IPS-18a (cell line): Measurements from ENCODE around the gene SFTPD.
"Not testable (repeated sequence)": the region's sequence is repeated elsewhere in the genome, so short reads cannot be mapped to it uniquely, and the experiment has no call there.

ENCODE experiments used
- H3K27ac ChIP-seq: one replicate; pipeline ENCODE4 v1.5.1; 2013; ENCODE audit warnings: low read length
- H3K27me3 ChIP-seq: one replicate; pipeline ENCODE4 v1.6.1; 2013; ENCODE audit warnings: mild to moderate bottlenecking, low read length; ENCODE audit not compliant: control insufficient read depth, insufficient read depth
- H3K36me3 ChIP-seq: one replicate; pipeline ENCODE4 v1.6.1; 2013; ENCODE audit warnings: low read depth, low read length; ENCODE audit not compliant: control insufficient read depth
- H3K4me1 ChIP-seq: one replicate; pipeline ENCODE4 v1.6.1; 2013; ENCODE audit warnings: low read depth, low read length; ENCODE audit not compliant: control insufficient read depth
- H3K4me3 ChIP-seq: one replicate; pipeline ENCODE4 v1.5.1; 2013; ENCODE audit warnings: low read length
- H3K9ac ChIP-seq: one replicate; pipeline ENCODE4 v1.6.1; 2013; ENCODE audit warnings: mild to moderate bottlenecking, low read length, moderate library complexity
- H3K9me3 ChIP-seq: one replicate; pipeline ENCODE4 v1.6.1; 2013; ENCODE audit warnings: low read depth, low read length; ENCODE audit not compliant: control insufficient read depth

Gene SFTPD

DNA sequence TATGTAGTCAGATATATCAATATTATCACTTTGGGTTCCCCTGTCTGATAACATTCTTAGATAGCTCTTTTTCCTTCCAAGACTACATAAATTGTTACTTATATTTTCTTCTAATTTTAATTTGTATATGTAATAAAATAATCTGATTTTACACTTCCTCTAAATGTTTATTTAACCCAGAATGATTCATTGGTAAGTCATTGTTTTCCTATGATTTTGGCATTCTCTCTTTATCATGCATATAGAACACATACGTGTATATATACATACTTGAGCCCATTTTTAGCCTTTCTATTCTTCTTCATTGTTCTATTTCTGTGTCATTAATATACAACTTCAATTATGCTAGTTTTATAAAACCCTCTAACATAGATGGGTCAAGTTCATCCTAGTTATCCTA, 16.6 kb downstream of the SFTPD start:
- no peak overlapping the region for H3K27ac ChIP-seq
- H3K36me3 ChIP-seq = no peaks in the 10 kb centered on the region
- no peaks in the 10 kb centered on the region for H3K4me1 ChIP-seq
- H3K9ac ChIP-seq = no peak overlapping the region
- H3K4me3 ChIP-seq = no peak overlapping the region
- no peaks in the 10 kb centered on the region for H3K9me3 ChIP-seq
- H3K27me3 ChIP-seq = peaks cover 18% of the 10 kb centered on the region

DNA sequence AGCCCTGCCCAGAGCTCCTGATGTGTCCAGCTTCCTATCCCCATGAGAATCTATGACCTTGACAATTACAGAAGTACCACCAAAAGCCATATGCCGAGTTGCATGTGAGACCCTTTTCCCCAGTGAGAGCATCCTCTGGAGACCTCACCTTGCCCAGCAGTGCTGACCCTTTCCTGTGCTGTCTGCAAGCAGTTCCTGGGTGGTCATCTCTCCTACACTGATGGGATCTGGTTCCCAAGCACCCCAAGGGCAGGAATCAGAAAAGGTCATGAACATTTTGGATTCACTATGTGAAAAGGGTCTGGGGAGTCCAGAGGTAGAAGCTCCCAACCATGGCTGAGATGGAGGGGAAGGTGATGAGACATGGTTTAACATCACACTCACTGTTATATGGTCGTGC, 18.2 kb downstream of the SFTPD start:
- H3K27me3 ChIP-seq = peaks cover 18% of the 10 kb centered on the region
- no peaks in the 10 kb centered on the region for H3K36me3 ChIP-seq
- no peak overlapping the region for H3K27ac ChIP-seq
- no peak overlapping the region for H3K4me3 ChIP-seq
- no peak overlapping the region for H3K9ac ChIP-seq
- no peaks in the 10 kb centered on the region for H3K4me1 ChIP-seq
- H3K9me3 ChIP-seq = no peaks in the 10 kb centered on the region

DNA sequence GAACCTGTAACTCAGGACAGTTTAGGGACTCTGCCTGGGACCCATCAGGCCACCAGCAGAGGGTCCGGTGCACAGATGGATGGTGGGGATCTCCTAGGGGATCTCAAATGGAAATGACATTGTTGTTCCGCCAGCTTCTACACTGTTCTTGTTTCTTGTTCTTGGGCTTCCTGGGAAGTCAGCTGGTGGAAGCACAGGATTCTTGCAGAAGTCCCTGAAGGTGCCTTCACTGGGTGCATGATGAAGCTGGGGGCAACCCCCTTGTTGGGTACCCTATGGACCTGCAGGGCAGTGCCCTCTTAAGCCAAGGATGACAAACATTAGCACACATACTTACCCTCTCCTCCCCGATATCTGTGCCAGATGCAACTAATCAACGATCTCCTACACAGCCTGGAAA, 18.6 kb downstream of the SFTPD start:
- no peak overlapping the region for H3K27ac ChIP-seq
- H3K4me1 ChIP-seq = no peaks in the 10 kb centered on the region
- H3K9me3 ChIP-seq = no peaks in the 10 kb centered on the region
- H3K4me3 ChIP-seq = no peak overlapping the region
- H3K9ac ChIP-seq = no peak overlapping the region
- H3K36me3 ChIP-seq = no peaks in the 10 kb centered on the region
- peaks cover 18% of the 10 kb centered on the region for H3K27me3 ChIP-seq

DNA sequence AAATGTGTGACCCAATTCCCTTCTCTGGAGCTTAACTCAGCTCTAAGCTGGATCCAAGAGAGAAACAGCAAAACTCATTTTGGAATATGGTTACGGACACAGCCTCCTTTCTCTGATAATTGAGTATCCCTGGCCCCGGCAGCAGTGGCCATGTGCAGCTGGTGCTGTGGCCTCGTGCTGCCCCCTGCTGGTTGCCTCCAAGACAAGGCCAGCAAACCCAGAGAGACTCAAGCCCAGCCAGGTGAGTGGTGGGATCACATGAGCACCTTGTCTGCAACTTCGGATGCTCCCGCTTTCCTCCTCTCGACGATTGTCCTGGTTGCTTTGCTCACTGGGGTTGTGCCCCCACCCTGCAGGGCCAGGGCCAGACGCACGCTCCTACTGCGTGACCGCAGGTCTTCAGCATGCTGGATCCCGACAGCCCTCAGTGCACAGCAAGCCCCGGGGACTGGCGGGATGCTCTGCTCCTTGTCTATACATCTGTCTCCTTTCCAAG, 19.4 kb downstream of the SFTPD start:
- Histone ChIP-seq H3K36me3 (no peaks in the 10 kb centered on the region), H3K9me3 (no peaks in the 10 kb centered on the region), H3K27me3 (peaks cover 18% of the 10 kb centered on the region), H3K27ac (no peak overlapping the region), H3K4me1 (no peaks in the 10 kb centered on the region), H3K9ac (no peak overlapping the region), H3K4me3 (no peak overlapping the region)

DNA sequence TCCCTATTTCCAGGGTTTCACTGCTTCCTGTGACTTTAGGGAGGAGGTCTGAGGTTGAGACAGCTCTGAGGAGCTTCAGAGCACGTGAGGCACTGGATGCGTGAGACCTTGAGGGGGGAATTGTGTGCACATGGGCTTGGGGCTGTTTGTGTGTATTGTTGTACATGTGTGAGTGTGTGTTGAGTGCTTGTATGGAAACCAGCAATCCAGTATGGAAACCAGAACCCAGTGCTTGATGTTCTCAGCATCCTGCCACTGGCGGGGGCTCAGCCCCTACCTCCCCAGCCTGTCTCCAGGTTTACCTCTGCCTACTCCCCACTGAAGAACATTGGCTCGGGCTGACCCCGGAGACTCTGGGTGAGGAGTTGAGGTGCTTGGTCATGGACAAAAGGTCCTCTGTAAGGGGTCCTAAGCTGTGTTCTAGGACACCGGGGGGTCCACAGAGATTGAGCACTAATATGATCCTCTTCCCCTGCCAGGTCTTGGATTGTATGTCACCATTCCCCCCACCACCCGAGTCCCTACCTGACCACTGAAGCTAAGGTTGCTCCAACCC, 20.8 kb downstream of the SFTPD start:
- Histone ChIP-seq H3K36me3 (no peaks in the 10 kb centered on the region), H3K4me1 (no peaks in the 10 kb centered on the region), H3K27me3 (peaks cover 18% of the 10 kb centered on the region), H3K4me3 (no peak overlapping the region), H3K9me3 (no peaks in the 10 kb centered on the region), H3K9ac (no peak overlapping the region), H3K27ac (no peak overlapping the region)

DNA sequence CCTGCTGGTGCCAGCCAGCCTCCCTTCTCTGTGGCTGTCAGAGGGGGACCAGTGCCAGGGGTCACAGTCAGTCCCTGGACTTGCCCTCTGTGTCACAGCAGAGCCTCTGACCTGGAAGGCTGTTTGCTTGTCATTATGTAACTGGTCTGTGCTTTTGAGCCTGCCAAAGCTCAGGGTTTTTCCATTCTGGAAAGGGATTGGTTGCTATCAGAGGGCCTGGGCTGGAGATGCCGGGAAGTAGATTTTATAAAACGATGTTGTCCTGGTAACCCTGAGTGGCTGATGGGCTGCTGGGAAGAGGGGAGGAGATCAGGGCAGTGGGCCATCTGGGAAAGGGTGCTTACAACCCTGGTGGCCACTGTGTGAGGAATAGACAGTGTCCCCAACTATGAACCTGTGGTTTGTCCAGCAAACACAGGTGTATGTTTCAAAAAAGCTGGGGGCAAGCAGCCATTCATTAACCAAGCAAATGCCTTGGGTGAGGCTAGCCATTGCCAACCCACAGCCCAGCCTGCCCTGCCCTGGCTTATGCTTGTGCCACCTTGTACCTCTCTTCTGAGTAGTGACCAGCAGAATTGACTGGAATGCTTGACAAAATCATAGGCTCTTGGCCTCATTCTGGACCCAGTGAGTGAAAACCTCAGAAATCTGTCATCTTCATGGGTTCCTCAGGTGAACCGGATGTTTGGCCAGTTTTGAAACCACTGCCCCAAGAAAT, 21.6 kb downstream of the SFTPD start:
- H3K9me3 ChIP-seq = no peaks in the 10 kb centered on the region
- H3K36me3 ChIP-seq = no peaks in the 10 kb centered on the region
- no peak overlapping the region for H3K27ac ChIP-seq
- H3K27me3 ChIP-seq = peaks cover 18% of the 10 kb centered on the region
- no peaks in the 10 kb centered on the region for H3K4me1 ChIP-seq
- no peak overlapping the region for H3K4me3 ChIP-seq
- H3K9ac ChIP-seq = no peak overlapping the region

DNA sequence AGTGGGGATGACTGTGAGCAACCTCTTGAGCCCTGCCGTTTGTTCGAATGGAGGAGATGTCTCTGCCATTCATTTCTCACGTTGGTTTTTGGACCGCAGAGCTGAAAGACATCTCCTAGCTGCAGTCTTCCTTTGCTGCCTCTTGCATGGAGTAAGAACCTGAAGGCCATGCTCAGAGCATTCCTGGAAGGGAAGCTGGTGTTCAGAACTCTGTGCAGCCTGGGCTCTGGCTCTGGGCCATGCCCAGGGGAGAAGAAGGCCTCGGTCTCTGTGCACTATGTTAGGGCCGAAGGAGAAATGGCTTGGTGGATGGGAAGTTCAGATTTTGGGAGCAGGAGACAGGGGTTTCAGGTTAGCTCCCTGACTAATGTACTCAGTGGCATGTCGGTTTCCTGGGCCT, 22.9 kb downstream of the SFTPD start:
- peaks cover 14% of the 10 kb centered on the region for H3K27me3 ChIP-seq
- no peak overlapping the region for H3K4me3 ChIP-seq
- no peaks in the 10 kb centered on the region for H3K4me1 ChIP-seq
- no peaks in the 10 kb centered on the region for H3K36me3 ChIP-seq
- H3K27ac ChIP-seq = no peak overlapping the region
- H3K9me3 ChIP-seq = no peaks in the 10 kb centered on the region
- H3K9ac ChIP-seq = no peak overlapping the region

DNA sequence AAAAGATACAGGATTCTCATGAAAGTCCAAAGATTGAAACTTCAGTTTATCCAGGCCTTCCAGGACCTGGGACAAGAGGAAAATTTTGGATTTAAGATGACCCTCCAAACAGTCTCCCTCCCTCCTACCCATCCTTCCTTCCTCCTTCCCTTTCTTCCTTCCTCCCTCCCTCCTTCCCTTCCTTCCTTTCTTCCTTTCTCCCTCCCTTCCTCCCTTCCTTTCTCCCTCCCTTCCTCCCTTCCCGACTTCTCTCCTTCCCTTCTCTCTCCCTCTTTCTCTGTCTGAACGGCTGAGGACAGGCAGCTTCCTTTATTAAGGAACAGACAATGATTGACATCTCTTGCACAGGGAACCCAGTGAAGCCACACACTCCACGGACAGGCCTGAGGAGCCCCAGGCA, 23.3 kb downstream of the SFTPD start:
- no peaks in the 10 kb centered on the region for H3K4me1 ChIP-seq
- no peaks in the 10 kb centered on the region for H3K36me3 ChIP-seq
- H3K9ac ChIP-seq = no peak overlapping the region
- no peak overlapping the region for H3K27ac ChIP-seq
- peaks cover 10% of the 10 kb centered on the region for H3K27me3 ChIP-seq
- H3K9me3 ChIP-seq = no peaks in the 10 kb centered on the region
- no peak overlapping the region for H3K4me3 ChIP-seq

DNA sequence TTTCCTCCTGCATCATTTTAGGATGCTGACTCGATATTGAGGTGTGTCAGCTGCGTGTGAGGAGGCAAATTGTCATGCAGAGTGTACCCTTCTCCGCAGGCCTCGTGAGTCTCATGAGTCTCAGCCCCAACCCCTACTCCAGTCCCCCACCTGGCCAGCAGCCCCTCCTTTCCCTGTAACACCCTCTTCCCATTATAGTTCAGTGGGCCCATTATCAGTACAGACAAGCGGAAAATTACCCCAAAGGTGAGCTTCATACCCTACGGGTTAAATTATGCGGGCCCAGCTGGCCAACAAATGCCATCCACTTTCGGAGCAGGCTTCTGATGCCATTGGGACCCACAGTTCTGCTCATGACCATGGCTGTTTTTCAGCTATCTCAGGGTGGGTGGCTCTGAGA, 25.2 kb downstream of the SFTPD start:
- Histone ChIP-seq H3K9ac (no peak overlapping the region), H3K4me3 (no peak overlapping the region)

DNA sequence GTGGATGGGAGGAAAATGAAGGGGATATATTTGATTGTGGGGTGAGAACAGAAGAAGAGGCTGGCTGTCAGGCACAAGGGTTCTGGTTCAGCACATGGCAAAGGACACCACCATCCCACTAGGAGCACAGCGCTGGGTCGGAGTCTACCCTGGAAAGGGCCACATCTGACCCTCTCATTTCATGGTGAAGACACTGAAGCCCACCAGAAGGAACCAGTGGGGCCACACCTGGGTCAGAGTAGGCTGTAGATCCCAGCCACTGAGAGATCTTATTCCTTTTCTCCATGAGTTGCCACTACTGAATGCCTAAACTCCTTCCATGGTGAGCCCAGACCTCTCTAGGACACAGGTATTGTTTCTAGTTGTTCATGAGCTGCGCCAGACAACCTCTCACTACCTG, 25.8 kb downstream of the SFTPD start:
- H3K27me3 ChIP-seq = no peaks in the 10 kb centered on the region

More for the DNA sequence above, 25.2 kb downstream of the SFTPD start:
- Histone ChIP-seq H3K4me1 (no peaks in the 10 kb centered on the region), H3K27me3 (no peaks in the 10 kb centered on the region), H3K36me3 (no peaks in the 10 kb centered on the region), H3K9me3 (no peaks in the 10 kb centered on the region), H3K27ac (no peak overlapping the region)

DNA sequence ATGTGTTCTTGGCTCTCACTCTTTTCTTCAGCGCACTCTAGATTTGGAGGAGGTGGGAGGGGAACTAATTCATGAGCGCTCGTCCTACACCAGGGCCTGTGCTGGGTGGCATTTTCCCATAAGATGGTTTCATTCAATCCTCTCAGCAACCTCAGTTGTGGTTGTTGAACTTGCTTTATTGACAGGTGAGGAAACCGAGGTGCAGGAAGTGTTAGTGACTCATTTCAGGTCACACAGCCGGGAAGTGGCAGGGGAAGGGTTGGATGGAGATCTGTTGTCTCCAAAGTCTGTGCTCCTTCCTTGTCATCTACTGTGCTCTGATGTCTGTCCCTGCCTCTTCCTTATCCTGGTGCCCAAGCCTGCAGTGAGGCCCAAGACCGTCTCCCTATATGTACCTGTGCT, 26.9 kb downstream of the SFTPD start:
- not testable (repeated sequence) for H3K4me3 ChIP-seq

More for the DNA sequence above, 25.8 kb downstream of the SFTPD start:
- Histone ChIP-seq H3K9me3 (no peaks in the 10 kb centered on the region), H3K9ac (no peak overlapping the region), H3K27ac (no peak overlapping the region), H3K4me1 (no peaks in the 10 kb centered on the region), H3K4me3 (no peak overlapping the region), H3K36me3 (no peaks in the 10 kb centered on the region)

GRCh38 chr10:79915838-79916237, 33.1 kb downstream of the SFTPD start:
- not testable (repeated sequence) for H3K27ac ChIP-seq, H3K36me3 ChIP-seq, H3K27me3 ChIP-seq, H3K4me3 ChIP-seq, H3K9ac ChIP-seq, H3K4me1 ChIP-seq, H3K9me3 ChIP-seq

More for the DNA sequence above, 26.9 kb downstream of the SFTPD start:
- H3K9me3 ChIP-seq, H3K27me3 ChIP-seq, H3K9ac ChIP-seq, H3K4me1 ChIP-seq, H3K27ac ChIP-seq, H3K36me3 ChIP-seq: not testable (repeated sequence)
